Peyer's patch (tissue), 4 donors: ENCODE measurements around the gene ATP2A2. TPM values are rescaled to one million over a fixed set of nuclear protein-coding genes. Genes with fewer than 3 reads are reported as not detected.

Source experiments
- DNase-seq, 3 donors: peaks; one replicate each; pipeline ENCODE4 v3.0.0-alpha.2; 2017 to 2019
- H3K27ac ChIP-seq, 4 donors: fragments of 200-600 bp; sonication (generic); one replicate each; pipeline ENCODE4 v1.5.1; 2016 to 2019
- H3K27me3 ChIP-seq, 2 donors: fragments of 200-600 bp; sonication (generic); one replicate each; pipeline ENCODE4 v1.5.1; 2019
- H3K36me3 ChIP-seq, 3 donors: fragments of 200-600 bp; sonication (generic); one replicate each; pipeline ENCODE4 v1.5.1; 2016 to 2019
- H3K4me1 ChIP-seq, 4 donors: fragments of 200-600 bp; sonication (generic); one replicate each; pipeline ENCODE4 v1.5.1; 2016 to 2019
- H3K4me3 ChIP-seq, 4 donors: fragments of 200-600 bp; sonication (generic); 1 replicate in 3 of 4; 2 replicates in 1 of 4; pipeline ENCODE4 v1.5.1; 2016 to 2019; ENCODE audit warnings: mild to moderate bottlenecking in 1 of 4
- H3K9me3 ChIP-seq, 4 donors: fragments of 200-600 bp; sonication (generic); one replicate each; pipeline ENCODE4 v1.5.1; 2016 to 2019; ENCODE audit warnings: mild to moderate bottlenecking in 1 of 4
- POLR2A ChIP-seq, 2 donors: fragments of 450-650 bp; IDR thresholded peaks; one replicate each; pipeline ENCODE4 v1.5.1; 2017; ENCODE audit warnings: antibody characterized with exemption in 2 of 2, mild to moderate bottlenecking in 2 of 2, moderate library complexity in 2 of 2
- total RNA-seq, 4 donors: library from RNA; depleted of rRNA; stranded (reverse); fragments of >200 nt; gene quantifications; one replicate each; pipeline ENCODE4 v1.1.0, GENCODE V29; 2016
- TF ChIP-seq, protein P1 (sequence below), 6 experiments: fragments of 450-650 bp in 4 of 6; fragments of 200-600 bp in 2 of 6; sonication (generic) in 1 of 6; IDR thresholded peaks; one replicate each; pipeline ENCODE4 v1.5.1; 2017 to 2019; ENCODE audit warnings: antibody characterized with exemption in 6 of 6, mild to moderate bottlenecking in 3 of 6, moderate library complexity in 1 of 6

Gene ATP2A2
- total RNA-seq, 4 donors from 2014 or later = 102 to 239 (median 208) TPM

DNA sequence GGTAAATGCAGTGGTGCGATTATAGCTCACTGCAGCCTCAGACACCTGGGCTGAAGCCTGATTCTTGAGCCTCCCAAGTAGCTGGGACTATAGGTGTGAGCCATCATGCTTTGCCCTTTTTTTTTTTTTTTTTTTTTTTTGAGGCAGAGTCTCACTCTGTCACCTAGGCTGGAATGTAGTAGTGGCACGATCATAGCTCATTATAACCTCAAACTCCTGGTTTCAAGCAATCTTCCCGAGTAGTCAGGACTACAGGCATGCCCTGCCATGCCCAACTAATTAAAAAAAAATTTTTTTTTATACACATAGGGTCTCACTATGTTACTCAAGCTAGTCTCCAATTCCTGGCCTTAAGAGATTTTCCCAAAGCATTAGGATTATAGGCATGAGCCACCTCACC is 6.9 kb downstream of the ATP2A2 start:
- Histone ChIP-seq H3K36me3 (peaks cover 0 to 45% (median 0%) of the 10 kb centered on the region in 3 donors), H3K4me3 (no peak overlapping the region), H3K27ac (no peak overlapping the region), H3K4me1 (peaks cover 0 to 57% (median 8%) of the 10 kb centered on the region in 4 donors), H3K27me3 (no peaks in the 10 kb centered on the region), H3K9me3 (no peaks in the 10 kb centered on the region)
- no peak for TF ChIP-seq POLR2A (IDR thresholded peaks at IDR 0.05)
- TF ChIP-seq, protein P1, sequence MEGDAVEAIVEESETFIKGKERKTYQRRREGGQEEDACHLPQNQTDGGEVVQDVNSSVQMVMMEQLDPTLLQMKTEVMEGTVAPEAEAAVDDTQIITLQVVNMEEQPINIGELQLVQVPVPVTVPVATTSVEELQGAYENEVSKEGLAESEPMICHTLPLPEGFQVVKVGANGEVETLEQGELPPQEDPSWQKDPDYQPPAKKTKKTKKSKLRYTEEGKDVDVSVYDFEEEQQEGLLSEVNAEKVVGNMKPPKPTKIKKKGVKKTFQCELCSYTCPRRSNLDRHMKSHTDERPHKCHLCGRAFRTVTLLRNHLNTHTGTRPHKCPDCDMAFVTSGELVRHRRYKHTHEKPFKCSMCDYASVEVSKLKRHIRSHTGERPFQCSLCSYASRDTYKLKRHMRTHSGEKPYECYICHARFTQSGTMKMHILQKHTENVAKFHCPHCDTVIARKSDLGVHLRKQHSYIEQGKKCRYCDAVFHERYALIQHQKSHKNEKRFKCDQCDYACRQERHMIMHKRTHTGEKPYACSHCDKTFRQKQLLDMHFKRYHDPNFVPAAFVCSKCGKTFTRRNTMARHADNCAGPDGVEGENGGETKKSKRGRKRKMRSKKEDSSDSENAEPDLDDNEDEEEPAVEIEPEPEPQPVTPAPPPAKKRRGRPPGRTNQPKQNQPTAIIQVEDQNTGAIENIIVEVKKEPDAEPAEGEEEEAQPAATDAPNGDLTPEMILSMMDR (IDR thresholded peaks at IDR 0.05) = no peak
- no peak for DNase-seq

DNA sequence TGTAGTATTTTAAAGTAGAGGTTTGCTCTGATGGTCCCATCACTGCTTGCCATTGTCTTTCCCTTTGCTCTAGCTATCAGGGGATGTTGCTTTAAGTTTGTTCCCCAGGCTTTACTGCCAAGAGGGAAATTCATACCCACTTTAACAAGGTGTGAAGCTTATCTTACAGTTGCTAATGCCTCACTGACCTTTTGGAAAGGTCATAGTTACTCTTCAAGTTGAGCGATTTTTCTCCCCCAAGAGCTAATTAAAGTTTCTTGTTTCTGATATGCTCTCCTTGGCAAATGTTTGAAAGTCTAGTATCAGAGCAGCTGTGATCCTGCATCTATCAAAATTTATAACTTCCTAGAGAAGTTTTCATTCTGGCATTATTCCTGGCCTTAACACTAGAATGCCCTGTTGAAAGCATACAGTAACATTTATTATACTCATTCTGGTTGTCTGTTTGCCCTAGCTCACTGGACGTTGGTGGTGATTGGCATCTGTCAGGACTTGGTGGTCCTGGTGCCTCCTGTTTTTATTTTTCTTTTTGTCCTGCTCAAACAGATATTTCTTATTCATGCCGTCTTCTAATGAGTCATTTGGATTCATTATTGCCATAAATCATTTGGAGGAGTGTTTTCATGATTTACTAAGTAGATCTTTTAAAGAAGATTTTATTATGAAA is 8.1 kb downstream of the ATP2A2 start:
- Histone ChIP-seq H3K27ac (peak overlapping the region in 1 of 4 donors; percentile 6), H3K4me3 (no peak overlapping the region), H3K36me3 (peaks cover 0 to 51% (median 0%) of the 10 kb centered on the region in 3 donors), H3K9me3 (no peaks in the 10 kb centered on the region), H3K4me1 (peaks cover 0 to 46% (median 4%) of the 10 kb centered on the region in 4 donors), H3K27me3 (no peaks in the 10 kb centered on the region)
- no peak for TF ChIP-seq POLR2A (IDR thresholded peaks at IDR 0.05)
- TF ChIP-seq, protein P1 (IDR thresholded peaks at IDR 0.05) = no peak
- no peak for DNase-seq

DNA sequence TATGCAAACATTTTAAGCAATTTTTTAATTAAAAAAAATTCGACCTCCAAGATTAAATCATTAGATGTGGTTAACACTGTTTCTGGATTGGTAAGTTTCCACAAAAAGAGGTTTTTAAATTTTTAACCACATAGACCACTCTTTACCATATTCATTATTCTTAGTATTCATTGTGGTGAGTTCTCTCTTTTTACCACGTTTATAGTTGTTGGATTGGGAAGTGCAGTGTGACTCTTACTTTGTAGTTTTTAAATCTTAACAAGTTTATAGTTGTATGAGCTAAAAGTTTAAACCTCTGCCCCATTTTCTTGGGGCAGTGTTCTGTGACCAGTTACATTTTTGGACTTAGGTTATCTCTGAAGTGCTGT is 8.6 kb downstream of the ATP2A2 start:
- H3K27ac ChIP-seq = no peak overlapping the region
- no peaks in the 10 kb centered on the region for H3K27me3 ChIP-seq
- TF ChIP-seq POLR2A (IDR thresholded peaks at IDR 0.05) = no peak
- TF ChIP-seq, protein P1 (IDR thresholded peaks at IDR 0.05) = no peak
- H3K36me3 ChIP-seq = peaks cover 0 to 56% (median 0%) of the 10 kb centered on the region in 3 donors
- DNase-seq = no peak
- no peaks in the 10 kb centered on the region for H3K9me3 ChIP-seq
- no peak overlapping the region for H3K4me3 ChIP-seq
- H3K4me1 ChIP-seq = peaks cover 0 to 46% (median 4%) of the 10 kb centered on the region in 4 donors

DNA sequence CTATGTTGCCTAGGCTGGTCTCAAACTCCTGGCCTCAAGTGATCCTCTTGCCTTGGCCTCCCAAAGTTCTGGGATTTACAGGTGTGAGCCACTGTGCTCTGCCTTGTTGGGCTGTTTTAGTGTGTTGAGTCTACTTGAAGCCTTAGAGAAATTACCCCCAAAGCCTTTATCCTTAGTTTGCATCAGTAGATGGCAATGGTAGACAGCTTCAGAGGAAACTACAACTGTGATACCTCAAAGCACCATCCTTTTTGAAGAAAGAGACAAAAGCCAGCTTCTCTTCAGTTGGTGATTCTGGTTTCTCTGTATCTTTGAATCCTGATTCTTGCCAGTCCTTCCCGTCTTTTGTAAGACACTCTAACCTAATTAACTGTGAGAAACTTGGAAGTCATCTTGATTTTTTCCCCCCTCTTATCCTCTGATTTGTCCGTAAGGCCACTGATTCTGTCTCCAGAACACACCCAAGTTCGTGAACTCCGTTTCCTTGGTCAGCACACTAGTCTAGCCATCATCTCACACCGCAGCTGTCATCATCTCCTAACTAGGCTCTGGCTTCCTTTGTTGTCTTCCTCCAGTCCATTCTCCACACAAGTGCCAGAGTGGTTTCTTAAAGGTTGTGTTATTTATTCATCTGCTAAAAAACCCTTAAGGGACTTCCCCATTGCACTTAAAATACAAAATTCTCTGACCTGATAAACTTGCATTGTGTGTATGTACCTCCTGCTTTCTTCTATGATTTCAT is 20.2 kb downstream of the ATP2A2 start:
- H3K27me3 ChIP-seq = no peaks in the 10 kb centered on the region
- H3K36me3 ChIP-seq = peaks cover 0 to 89% (median 0%) of the 10 kb centered on the region in 3 donors
- TF ChIP-seq, protein P1 (IDR thresholded peaks at IDR 0.05) = no peak
- TF ChIP-seq POLR2A (IDR thresholded peaks at IDR 0.05) = no peak
- no peak overlapping the region for H3K4me3 ChIP-seq
- H3K4me1 ChIP-seq = peaks cover 0 to 2% (median 0%) of the 10 kb centered on the region in 4 donors
- DNase-seq = no peak
- no peaks in the 10 kb centered on the region for H3K9me3 ChIP-seq
- H3K27ac ChIP-seq = no peak overlapping the region

DNA sequence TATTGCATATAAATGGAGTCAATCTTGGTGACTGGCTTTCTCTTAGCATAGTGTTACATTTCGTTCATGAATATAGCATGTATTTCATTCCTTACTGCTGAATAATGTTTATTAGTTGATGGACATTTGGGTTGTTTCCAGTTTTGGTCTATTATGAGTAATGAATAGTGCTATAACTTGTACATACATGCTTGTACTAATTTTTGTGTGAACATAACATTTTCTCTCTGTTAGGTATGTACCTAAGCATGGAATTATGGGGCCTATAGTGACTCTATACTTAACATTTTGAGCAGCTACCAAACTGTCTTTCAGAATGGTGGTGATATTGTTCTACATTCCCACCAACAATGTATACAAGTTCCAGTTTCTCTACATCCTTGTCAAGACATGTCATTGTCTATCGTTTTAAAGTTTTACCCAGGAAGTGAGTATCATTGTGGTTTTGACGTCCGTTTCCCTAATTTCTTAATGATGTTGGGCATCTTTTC is 23.1 kb downstream of the ATP2A2 start:
- TF ChIP-seq POLR2A (IDR thresholded peaks at IDR 0.05) = no peak
- TF ChIP-seq, protein P1 (IDR thresholded peaks at IDR 0.05) = no peak
- Histone ChIP-seq H3K36me3 (peaks cover 0 to 67% (median 0%) of the 10 kb centered on the region in 3 donors), H3K27me3 (no peaks in the 10 kb centered on the region), H3K27ac (no peak overlapping the region), H3K4me1 (peaks cover 0 to 2% (median 0%) of the 10 kb centered on the region in 4 donors), H3K4me3 (no peak overlapping the region), H3K9me3 (no peaks in the 10 kb centered on the region)
- no peak for DNase-seq
